HG02943 (cell line): Measurements from ENCODE around the gene WNT2B.

Experiments
- ATAC-seq: cut with Tn5 transposase; IDR thresholded peaks from one replicate; pipeline ENCODE4 v1.9.1; 2021; ENCODE audit warnings: mild to moderate bottlenecking, low read depth, moderate library complexity; ENCODE audit not compliant: unreplicated experiment

WNT2B gene

DNA sequence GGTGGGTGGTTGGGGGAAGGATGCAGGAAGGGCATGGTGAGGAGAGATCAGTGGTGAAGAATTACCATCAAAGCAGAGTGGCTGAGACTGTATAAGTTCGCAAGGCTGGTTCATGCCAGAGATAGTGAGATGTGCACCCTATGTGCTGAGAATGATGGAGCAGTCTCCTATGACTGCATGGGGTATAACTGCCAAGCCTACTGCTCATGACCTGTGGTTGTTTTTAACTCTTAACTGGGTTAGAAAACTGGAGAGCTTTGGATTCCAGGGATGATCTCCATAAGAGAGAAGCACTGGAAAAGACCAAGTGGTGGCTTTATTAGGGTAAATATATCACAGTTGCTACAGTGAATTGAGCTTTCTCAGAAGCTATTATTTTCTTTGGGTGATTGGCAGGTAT lies 16.2 kb downstream of the WNT2B start:
- ATAC-seq: no peak

DNA sequence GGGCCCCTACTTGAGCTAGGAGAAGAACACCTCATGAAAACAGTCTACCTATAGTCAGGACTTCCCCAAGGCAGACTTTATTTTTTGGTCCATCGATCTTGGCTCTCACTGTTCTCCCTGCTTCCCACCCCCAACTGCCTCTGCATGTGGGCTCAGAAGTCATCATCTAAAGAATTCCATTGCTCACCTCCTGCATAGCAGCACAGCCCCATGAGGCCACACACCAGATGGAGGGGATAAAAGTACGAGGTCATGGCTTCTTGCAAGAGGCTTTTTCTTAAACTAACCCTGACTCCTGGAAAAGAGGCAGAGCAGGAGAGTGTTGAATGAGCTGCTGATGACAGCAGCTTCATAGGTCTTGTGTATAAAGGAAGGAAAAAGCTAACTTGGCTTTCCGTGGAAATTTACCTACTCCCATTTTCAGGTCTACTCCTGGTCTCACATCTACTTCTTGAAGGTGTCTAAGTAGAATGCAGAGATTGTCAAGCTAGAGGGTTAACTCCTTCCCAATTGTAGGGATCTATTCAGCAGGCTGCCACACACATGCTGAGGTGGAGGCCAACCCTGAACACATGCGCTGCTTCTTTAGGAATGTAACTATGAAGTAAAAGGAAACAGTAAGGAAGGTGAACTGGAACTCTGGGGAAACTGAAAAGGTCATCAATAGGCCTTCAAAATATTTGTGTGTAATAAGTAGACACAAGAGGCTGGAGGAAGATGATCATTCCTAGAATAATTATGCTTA lies 18.7 kb downstream of the WNT2B start:
- ATAC-seq: no peak

DNA sequence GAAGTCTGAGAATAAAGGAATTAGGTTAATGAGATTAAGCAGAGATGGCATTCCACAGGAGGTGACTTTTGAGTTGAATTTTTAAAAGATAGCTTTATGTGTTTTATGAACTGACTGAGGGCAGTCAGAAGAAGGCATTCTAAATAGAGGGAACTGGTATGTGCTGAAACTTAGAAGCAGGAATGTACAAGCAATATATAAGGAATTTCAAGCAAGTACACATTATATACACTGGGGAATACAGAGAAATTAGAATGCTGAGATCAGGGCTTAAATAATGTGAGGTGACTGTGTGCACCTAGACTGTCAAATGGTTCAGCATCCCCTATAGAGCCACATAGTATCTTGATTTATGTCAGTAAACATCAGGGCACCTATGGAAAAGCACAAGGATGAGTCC lies 19.3 kb downstream of the WNT2B start:
- ATAC-seq: no peak

DNA sequence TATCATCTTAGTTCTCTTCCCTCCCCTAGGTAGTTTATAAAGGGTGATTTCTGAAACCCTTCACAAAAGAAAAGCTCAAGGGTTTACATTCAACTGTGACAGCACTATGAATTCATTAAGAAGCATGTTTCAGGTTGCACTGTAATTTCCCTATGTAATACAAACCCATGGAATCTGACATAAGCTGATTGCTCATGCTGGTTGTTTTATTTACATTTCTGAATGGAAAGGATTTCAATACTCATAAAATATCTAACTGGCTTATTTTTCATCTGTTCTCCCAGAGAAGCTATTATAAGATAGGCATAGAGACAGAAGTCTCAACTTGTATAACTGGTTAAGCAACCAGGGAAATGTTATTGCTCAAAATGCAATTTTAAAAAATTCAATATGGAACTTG lies 20.5 kb downstream of the WNT2B start:
- no peak for ATAC-seq

DNA sequence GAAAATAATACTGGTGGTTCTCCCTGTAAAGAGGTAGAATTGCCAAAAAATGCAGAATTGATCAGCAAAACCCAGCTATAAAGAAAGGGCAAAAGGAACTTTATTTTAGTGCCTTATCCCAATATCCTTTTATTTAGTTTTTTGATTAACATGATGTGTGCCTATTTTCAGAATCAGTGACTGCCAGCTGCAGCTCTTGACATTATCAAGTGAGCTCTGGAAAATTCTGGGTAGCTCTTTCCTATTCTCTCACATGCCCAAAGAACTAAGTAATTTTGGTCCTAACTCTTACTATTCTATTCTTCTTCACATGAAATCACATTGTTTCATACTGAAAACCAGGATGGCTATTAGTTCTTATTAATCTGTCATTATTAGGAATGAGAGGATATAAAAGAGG lies 22.1 kb downstream of the WNT2B start:
- ATAC-seq: no peak

DNA sequence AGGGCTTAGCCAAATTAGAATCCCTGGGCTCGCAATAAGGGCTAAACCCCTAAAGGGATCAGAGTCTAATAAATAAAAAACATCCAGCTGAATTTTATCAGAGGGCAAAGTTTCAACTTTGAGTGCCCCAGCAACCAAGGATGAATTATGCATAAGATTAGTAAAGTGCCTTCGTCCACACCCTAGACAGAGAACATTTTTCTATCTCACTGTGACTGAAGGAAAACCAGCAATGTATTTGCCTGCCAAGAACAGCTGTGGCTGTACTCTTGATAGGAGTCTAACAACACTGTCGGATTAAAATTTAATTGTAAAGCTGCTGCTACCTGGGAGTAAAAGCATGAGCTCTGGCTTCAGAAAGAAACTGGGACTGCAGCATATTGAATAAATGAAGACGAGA lies 23.3 kb downstream of the WNT2B start:
- no peak for ATAC-seq

DNA sequence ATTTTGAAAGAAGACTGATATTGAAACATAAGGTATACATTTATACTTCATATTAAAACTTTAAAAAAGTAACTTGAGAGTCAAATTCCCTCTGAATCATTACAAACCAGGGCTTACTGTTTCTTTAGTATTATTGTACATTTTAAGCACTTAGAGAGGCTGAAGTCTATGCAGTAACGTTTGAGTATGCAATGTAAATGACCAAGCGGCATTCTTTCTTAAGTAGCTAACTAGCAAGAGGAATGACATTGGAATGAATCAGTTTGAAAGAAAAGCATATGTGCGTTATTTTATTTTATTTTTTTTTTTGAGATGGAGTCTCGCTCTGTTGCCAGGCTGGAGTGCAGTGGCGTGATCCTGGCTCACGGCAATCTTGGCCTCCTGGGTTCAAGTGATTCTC lies 24.3 kb downstream of the WNT2B start:
- ATAC-seq: no peak

DNA sequence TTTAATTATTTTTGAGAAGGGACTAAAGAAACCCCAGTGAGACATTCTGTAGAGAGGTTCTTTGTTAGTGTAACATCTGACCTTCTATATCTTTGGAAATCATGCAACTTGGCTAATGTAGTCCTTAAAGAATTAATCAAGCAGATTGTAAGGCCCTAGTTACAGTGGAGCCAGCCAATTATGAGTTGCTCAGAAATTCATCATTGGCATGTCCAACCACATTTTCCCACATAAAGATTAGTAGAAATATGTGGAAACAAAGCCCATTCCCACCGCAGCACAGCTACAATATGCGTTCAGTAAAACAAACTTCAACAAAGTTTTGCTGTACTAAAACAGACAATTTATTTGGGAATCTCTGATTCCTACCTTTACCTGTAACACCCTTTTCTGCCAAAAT lies 27.8 kb downstream of the WNT2B start:
- no peak for ATAC-seq

DNA sequence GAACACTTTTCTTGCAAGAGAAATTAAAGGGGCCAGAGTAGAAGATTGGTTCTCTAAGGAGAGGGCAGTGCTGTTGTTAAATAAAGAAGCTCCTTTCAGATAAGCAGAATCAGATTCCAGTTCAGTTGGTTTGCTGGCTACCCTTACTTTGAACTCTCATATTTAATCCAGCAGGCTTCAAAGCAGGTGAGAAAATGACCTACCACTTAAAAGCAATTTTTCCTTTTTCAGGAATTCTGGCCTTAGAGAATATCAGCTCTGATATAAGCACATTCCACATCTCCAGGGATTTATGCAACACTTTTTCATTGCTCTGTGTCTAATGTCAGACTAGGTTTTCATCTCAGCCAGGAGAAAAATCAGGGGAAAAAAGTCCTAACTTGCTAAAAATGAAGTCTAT lies 28.7 kb downstream of the WNT2B start:
- no peak for ATAC-seq

DNA sequence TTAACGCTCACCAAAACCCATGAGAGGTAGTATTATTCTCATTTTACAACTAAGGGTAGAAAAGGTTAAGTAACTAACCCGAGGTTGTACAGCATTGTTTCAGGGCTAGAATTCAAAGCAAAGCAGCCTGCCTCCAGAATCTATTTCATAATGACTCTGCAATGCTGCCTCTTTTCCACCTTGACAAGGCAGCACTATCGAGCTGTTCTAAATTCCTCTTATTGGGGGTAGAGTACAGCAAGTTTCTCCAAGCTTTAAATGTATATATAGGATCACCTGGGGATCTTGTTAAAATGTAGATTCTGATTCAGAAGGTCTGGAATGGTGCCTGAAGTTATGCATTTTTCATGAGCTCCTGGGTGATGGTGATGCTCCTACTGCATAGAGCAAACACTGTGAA lies 30.1 kb downstream of the WNT2B start:
- ATAC-seq: no peak

DNA sequence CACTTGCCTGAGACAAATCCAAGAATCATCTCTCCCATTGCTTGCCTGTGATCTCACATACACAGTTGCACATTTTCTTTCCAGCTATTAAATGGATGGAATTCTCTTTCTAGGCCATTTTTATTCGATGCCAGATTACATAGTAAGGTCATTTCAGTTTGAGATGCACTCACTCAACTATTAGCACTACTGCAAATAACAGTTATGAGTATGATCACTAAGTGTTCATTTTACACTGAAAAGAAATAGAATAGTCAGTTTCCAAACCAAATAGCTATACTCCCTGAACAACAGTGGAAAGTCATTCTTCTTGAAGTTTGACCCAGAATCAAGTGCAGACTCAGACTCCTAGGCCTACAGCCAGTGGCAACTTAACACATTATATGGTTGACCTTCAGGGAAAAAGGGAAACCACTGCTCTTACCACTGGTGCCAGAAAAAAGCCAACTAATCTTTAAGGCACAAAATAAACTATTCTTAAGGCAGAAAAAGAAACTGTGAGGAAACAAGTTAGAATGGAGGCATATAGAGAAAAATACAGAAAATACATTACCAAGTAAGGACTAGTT lies 31.5 kb downstream of the WNT2B start:
- no peak for ATAC-seq

DNA sequence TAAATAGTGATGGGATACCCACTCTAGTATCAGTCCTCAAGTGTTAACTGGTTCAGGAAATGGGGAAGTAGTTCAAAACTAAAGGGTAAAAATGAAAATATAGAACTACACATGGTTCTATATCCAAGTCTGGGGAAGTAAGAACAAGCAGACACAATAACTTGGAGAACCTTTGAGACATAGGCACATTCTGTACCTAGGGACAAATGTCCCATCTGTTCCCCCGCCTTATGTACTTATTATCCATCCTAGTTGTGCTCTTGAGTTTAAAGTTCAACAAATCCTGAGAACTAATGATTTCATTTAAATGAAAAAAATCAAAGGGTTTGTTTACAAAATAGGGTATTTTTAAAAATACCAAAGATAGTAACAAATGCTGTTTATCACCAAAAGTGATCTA lies 32.5 kb downstream of the WNT2B start:
- no peak for ATAC-seq

DNA sequence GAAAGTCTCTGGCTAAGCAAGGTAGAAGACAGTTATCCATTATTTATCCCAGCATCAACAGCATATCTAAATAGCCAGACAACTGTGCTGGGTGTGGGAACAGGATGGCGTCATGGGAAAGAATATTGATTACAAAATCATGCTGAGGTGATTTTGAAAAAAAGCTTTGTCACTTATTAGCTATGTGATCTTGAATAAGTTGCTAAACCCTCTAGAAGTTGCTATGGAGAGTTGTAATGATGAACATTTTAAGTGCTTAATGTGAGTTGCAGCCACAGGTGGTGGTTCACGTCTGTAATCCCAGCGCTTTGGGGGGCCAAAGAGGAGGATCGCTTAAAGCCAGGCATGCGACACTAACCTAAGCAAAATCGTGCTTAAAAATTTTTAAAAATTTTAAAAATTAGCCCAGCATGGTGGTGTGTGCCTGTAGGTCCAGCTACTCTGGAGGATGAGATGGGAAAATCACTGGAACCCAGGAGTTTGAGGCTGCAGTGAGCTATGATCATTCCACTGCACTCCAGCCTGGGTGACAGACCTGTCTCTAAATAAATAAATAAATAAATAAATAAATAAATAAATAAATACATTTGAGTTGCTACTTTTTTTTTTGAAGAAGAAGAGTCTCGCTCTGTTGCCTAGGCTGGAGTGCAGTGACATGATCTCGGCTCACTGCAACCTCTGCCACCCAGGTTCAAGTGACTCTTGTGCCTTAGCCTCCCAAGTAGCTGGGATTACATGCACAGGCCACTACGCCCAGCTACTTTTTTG lies 33.6 kb downstream of the WNT2B start:
- no peak for ATAC-seq

DNA sequence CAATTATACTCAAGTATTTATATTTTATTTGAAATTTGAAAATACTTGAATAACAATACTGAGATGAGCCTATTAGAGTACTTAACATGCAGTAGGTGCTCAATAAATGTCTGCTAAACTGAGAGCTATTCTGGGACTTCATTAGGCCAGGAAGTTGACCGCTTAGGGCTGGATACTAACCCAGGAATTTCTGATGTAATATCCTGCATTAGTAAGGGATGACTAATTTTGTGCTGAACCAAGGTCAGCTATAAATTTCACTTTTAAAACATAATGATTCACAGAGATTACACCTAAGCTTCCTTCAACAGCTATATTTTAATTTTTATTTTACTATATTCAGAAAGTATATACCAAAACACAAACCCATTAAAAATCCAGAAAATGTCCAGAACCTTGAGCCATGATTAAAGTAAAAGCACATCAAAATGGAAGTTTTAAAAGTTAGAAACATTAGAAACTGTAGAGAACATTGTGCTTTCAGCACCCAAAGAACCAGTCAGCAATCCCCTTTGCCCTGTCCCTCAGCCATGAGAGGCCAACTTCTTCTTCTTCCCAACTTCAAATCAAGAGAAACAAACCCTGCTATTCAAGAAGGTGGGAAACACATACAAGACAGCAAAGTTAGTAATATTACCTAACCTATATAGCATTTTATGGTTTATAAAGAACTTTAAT lies 35.4 kb downstream of the WNT2B start:
- no peak for ATAC-seq

DNA sequence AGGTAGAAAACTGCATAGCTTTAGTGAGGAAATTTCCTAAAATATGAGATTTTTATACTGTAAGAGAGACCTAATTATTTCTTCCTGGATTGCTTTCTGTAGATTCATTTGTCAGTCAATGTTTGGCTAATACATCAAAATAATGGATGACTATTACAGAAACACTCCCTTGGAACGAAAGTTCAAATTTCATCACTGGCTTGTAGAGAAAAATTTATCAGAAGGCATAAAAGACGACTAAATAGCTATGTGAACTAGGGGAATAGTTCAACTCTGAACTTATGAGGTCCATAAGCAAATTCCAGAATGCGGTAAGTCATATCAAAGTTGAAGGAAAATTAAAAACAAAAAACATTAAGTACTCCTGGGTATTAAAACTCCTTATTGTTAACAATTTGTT lies 36.0 kb downstream of the WNT2B start:
- no peak for ATAC-seq

DNA sequence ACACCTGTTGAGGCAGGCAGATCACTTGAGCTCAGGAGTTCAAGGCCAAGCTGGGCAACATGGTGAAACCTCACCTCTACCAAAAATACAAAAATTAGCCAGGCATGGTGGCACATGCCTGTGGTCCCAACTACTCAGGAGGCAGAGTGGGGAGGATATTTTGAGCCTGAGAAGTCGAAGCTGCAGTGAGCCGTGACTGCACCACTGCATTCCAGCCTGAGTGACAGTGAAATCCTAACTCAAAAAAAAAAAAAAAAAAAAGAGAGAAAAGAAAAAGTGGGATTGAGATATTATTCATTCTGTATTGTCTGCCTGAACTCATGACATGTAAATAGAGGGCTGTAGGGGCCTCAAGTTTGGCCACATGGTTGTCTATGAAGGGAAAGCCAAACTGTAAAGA lies 37.3 kb downstream of the WNT2B start:
- ATAC-seq: no peak

DNA sequence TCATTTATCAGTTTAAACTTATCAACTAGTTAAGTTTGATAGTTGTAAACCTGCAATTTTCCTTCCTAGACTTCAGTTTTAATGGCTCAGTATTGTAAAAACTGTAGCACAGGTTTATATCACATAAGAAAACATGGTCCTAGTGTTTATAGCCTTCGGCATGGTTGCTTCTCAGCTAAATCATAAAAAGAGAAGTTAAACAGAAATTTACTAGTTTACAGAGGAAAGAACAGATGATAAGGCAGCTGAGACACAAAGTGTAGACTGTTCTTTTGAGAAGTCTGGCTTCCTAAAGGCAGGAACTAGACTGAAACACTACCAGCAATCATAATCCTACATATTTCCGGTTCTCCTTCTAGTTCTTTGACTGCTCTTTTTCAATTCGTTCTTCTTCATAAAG lies 39.8 kb downstream of the WNT2B start:
- no peak for ATAC-seq

DNA sequence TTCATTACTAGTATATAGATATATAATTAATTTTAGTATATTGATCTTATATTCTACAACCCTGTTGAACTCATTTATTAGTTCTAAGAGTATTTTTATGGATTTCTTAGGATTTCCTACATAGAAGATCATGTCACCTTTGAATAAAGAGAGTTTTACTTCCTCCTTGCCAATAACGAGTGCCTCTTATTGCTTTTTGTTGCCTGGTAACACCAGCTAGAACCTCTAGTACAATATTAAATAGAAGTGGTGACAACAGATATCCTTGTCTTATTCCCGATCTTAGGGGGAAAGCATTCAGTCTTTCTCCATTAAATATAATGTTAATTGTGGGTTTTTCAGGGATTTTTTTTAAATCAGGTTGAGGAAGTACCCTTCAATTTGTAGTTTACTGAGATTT lies 40.8 kb downstream of the WNT2B start:
- ATAC-seq: no peak

DNA sequence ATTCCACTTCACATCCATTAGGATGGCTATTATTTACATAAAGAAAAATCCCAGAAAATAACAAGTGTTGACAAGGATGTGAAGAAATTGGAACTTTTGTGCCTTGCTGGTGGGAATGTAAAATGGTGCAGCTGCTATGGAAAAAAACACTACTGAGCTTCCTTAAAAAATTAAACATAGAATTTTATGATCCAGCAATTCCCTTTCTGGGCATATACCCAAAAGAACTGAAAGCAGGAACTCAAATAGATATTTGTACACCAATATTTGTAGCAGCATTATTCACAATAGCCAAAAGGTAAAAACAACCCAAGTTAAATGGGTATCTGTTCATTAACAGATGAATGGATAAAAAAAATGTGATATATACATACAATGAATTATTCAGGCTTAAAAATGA lies 45.6 kb downstream of the WNT2B start:
- no peak for ATAC-seq

DNA sequence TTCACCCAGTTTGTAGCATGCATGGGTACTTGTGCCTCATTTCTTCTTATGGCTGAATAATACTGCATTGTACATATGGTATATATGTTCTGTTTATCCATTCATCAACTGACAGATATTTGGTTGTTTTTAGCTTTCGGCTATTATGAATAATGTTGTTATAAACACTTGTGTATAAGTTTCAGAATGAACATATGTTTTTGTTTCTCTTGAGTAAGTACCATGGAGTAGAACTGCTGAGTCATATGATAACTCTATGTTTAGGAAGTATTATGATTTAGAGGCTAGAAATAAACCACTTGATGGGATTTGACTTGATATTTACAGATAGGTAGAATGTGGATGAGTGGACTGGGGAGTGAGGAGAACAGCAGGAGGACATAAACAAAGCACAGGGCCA lies 48.6 kb downstream of the WNT2B start:
- ATAC-seq: no peak

DNA sequence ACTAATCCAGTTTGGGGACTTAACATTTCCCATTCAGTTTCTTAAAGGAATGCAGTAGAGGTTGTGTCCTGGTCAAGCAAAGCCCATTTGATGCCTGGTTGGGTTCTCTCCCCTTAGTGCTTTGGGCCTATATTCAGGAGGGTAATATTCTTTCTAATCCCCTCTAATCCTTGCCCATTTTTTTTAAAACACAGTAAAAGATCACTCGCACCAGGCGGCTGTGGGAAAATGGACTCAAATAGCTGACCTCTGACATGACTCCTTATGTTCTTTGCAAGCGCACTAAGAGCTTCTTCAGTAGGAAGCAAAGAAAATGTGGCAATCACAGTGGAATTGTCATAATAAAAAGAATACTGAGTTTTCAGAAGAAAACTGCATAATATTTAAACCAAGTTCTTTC lies 49.9 kb downstream of the WNT2B start:
- ATAC-seq: no peak
